ENCODE results near the gene TMEM225B.

The TMEM225B gene

GRCh38 chr7:99596408-99596955 is 1.6 kb upstream of the TMEM225B start:
- Histone ChIP-seq H4K20me1 (ENCODE audit: insufficient read depth, low read length) (no peaks in the 10 kb centered on the region), H3K27ac (ENCODE audit: low read length) (no peak overlapping the region), H3K79me2 (ENCODE audit: low read length) (no peaks in the 10 kb centered on the region), H2AFZ (ENCODE audit: low read depth, low read length) (no peak overlapping the region), H3K4me1 (ENCODE audit: low read length) (no peaks in the 10 kb centered on the region), H3K4me2 (ENCODE audit: low read length) (no peak overlapping the region), H3K4me3 (ENCODE audit: low read length) (no peak overlapping the region), H3K36me3 (replicated peaks; ENCODE audit: low read depth, low read length) (no peaks in the 10 kb centered on the region), H3K9me3 (ENCODE audit: insufficient read depth, low read length) (no peaks in the 10 kb centered on the region), H3K9ac (ENCODE audit: low read length) (no peak overlapping the region), H3K27me3 (ENCODE audit: low read depth, low read length) (no peaks in the 10 kb centered on the region; the same call in 1 of the 2 replicates)
- no peak for TF ChIP-seq CTCF (IDR thresholded peaks at IDR 0.05; ENCODE audit: low read depth, low read length)
- no peak for TF ChIP-seq EZH2phosphoT487 (IDR thresholded peaks at IDR 0.05; ENCODE audit: low read depth)

- Histone ChIP-seq H3K79me2 (ENCODE audit: low read length) (no peaks in the 10 kb centered on the region), H4K20me1 (ENCODE audit: insufficient read depth, low read length) (no peaks in the 10 kb centered on the region), H3K4me2 (ENCODE audit: low read length) (no peak overlapping the region), H3K27me3 (ENCODE audit: low read depth, low read length) (no peaks in the 10 kb centered on the region; the same call in 1 of the 2 replicates), H3K9me3 (ENCODE audit: insufficient read depth, low read length) (no peaks in the 10 kb centered on the region), H3K9ac (ENCODE audit: low read length) (no peak overlapping the region), H3K4me3 (ENCODE audit: low read length) (no peak overlapping the region), H3K4me1 (ENCODE audit: low read length) (no peaks in the 10 kb centered on the region), H3K27ac (ENCODE audit: low read length) (no peak overlapping the region), H3K36me3 (replicated peaks; ENCODE audit: low read depth, low read length) (no peaks in the 10 kb centered on the region), H2AFZ (ENCODE audit: low read depth, low read length) (no peak overlapping the region)
- TF ChIP-seq EZH2phosphoT487 (IDR thresholded peaks at IDR 0.05; ENCODE audit: low read depth): no peak
- TF ChIP-seq CTCF (IDR thresholded peaks at IDR 0.05; ENCODE audit: low read depth, low read length): no peak
Measured at GRCh38 chr7:99599836-99600235, 1.8 kb downstream of the TMEM225B start.

GRCh38 chr7:99601656-99602310 is 3.7 kb downstream of the TMEM225B start:
- no peak for TF ChIP-seq CTCF (IDR thresholded peaks at IDR 0.05; ENCODE audit: low read depth, low read length)
- no peak for TF ChIP-seq EZH2phosphoT487 (IDR thresholded peaks at IDR 0.05; ENCODE audit: low read depth)
- H3K79me2 ChIP-seq (ENCODE audit: low read length): no peaks in the 10 kb centered on the region
- H3K27ac ChIP-seq (ENCODE audit: low read length): no peak overlapping the region
- H3K4me1 ChIP-seq (ENCODE audit: low read length): no peaks in the 10 kb centered on the region
- no peaks in the 10 kb centered on the region for H4K20me1 ChIP-seq (ENCODE audit: insufficient read depth, low read length)
- H3K4me2 ChIP-seq (ENCODE audit: low read length): no peak overlapping the region
- H3K9me3 ChIP-seq (ENCODE audit: insufficient read depth, low read length): no peaks in the 10 kb centered on the region
- H3K4me3 ChIP-seq (ENCODE audit: low read length): no peak overlapping the region
- no peak overlapping the region for H3K9ac ChIP-seq (ENCODE audit: low read length)
- no peaks in the 10 kb centered on the region for H3K27me3 ChIP-seq (ENCODE audit: low read depth, low read length)
- no peak overlapping the region for H2AFZ ChIP-seq (ENCODE audit: low read depth, low read length)
- no peaks in the 10 kb centered on the region for H3K36me3 ChIP-seq (replicated peaks; ENCODE audit: low read depth, low read length)

GRCh38 chr7:99605527-99605926 is 7.5 kb downstream of the TMEM225B start:
- no peak overlapping the region for H2AFZ ChIP-seq (ENCODE audit: low read depth, low read length)
- no peaks in the 10 kb centered on the region for H3K9me3 ChIP-seq (ENCODE audit: insufficient read depth, low read length)
- H3K4me3 ChIP-seq (ENCODE audit: low read length): no peak overlapping the region
- H3K4me1 ChIP-seq (ENCODE audit: low read length): no peaks in the 10 kb centered on the region
- TF ChIP-seq CTCF (IDR thresholded peaks at IDR 0.05; ENCODE audit: low read depth, low read length) (no peak), EZH2phosphoT487 (IDR thresholded peaks at IDR 0.05; ENCODE audit: low read depth) (no peak)
- no peaks in the 10 kb centered on the region for H3K27me3 ChIP-seq (ENCODE audit: low read depth, low read length)
- no peak overlapping the region for H3K9ac ChIP-seq (ENCODE audit: low read length)
- H3K79me2 ChIP-seq (ENCODE audit: low read length): no peaks in the 10 kb centered on the region
- H4K20me1 ChIP-seq (ENCODE audit: insufficient read depth, low read length): no peaks in the 10 kb centered on the region
- no peak overlapping the region for H3K4me2 ChIP-seq (ENCODE audit: low read length)
- H3K36me3 ChIP-seq (replicated peaks; ENCODE audit: low read depth, low read length): no peaks in the 10 kb centered on the region
- H3K27ac ChIP-seq (ENCODE audit: low read length): no peak overlapping the region

All from OCI-LY3 (cell line).